Cardiac fibroblast (primary cell): ENCODE measurements around the gene KLHL30.

Experiments used
- DNase-seq, 2 donors: peaks; one replicate each; pipeline versions ENCODE4 v3.0.0 to v3.0.0-alpha.2; 2010; ENCODE audit warnings: low read depth in 2 of 2
- H3K4me3 ChIP-seq, 2 donors: replicated peaks in 1 of 2; 1 replicate in 1 of 2; 2 replicates in 1 of 2; pipeline ENCODE4 v1.5.1; 2011; ENCODE audit warnings: low read depth in 2 of 2, low read length in 2 of 2, mild to moderate bottlenecking in 2 of 2, moderate library complexity in 1 of 2
- CTCF ChIP-seq: IDR thresholded peaks from one replicate; pipeline ENCODE4 v1.5.1; 2011; ENCODE audit warnings: low read depth, mild to moderate bottlenecking, low read length, inconsistent platforms

The KLHL30 gene

GRCh38 chr2:238151205-238151604 is 12.7 kb downstream of the KLHL30 start:
- no peak overlapping the region for H3K4me3 ChIP-seq
- TF ChIP-seq CTCF: no peak
- no peak for DNase-seq

- DNase-seq: no peak
- no peak overlapping the region for H3K4me3 ChIP-seq
- TF ChIP-seq CTCF: no peak
These were observed 13.3 kb downstream of the KLHL30 start for GRCh38 chr2:238151628-238152235.

DNA sequence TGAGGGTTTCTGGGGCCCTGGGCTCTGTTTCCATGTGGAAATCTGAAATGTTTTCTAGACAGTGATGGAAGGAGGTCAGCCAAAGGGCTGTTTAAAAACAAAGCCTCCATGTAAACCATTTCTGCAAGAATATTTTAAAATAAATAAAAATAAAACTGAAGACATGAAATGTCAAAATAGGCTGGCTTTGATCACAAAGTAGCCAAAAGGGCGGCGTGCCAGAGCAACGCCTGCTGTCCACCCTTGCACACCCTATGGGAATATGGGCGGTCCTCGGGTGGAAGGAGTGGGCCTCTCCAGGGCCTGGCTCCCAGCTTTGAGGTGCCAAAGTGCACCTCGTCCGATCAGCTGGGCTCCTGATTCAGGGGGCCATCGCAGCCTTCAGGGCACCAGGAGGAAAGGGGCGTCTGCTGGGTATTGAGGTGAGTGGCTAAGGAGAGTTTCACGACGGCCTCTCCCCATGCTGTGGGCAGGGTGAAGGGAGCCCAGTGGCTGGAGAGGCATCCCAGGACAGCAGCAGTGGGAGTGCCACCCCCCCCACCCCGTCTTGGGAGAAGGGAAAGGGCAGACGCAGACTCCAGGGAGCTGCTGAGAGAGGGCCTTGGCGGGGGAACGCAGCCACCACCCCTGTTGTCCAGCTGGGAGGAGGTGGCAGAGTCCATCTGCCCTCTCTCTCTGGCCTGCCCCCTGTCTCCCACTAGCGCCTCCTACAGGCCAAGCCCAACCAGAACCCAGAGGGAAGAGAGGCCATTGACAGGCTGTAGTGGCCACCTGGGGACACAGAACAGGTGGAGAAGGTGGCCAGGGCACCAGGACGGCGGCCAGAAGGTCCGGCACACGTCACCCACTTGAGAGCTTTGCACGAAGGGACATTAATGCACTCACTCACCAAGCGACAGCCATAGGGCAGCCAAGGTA is 14.6 kb downstream of the KLHL30 start:
- DNase-seq: no peak
- no peak overlapping the region for H3K4me3 ChIP-seq
- no peak for TF ChIP-seq CTCF

DNA sequence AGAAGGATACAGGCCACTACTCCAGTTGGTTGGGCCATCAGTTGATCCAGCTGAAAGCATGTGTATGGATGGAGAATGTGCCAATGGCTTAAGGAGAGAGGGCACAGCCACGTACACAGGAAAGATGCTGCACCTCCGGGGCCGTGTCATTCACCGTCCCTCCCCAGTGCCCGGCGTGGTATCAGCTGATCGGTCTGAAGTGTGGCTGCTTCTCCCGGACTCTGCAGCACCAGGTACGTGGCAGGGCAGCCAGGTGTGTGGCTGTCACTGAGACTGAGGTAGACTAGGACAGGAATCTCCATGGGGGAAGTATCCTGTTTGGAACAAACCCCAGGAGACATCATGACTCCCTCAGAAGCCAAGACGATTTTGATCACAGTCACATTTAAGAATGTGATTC is 16.1 kb downstream of the KLHL30 start:
- no peak overlapping the region for H3K4me3 ChIP-seq
- DNase-seq: no peak
- TF ChIP-seq CTCF: no peak

DNA sequence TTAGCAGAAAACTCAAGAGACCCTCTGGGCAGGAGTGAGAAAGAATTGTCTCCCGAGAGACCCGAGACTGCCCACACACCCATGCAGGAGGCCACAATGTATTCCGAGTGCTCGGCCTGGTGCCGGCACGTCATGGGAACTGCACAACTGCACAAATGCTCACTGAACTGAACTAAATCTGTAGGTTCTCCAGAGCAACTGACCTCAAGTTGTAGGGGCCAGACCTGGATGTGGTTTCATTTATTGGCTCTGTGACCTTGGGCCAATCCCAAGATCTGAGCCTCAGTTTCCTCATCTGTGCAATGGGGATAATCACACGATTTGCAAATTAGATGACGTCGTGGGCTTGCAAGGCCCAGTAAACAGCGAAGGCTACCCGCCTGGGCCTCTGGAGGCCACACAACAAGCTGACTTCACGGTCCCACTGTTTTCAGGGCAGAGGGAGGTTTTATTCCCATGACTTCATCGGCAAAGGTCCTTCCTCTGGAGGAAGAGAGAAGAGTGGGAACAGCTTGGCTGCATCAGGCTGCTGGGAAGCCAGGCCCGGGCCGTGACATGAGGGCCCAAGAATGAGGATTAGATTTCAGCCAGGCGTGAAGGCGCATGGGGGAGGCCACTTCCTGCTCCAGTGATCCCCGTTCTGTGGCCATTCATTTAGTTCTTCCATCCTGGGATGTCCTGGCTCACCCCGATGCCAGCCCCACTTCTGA is 16.7 kb downstream of the KLHL30 start:
- peak; percentile 78 to 85 for DNase-seq
- H3K4me3 ChIP-seq: no peak overlapping the region
- TF ChIP-seq CTCF: no peak

GRCh38 chr2:238155761-238156694 is 17.6 kb downstream of the KLHL30 start:
- no peak for TF ChIP-seq CTCF
- no peak overlapping the region for H3K4me3 ChIP-seq
- peak; percentile 43 to 45 for DNase-seq
